SK-N-SH treated with all-trans-retinoic acid at 6 μM for 48 hours (cell line): ENCODE data around the gene BTG4.

Experiments used
- ATAC-seq: fragments of 200-7000 bp; cut with Tn5 transposase; 3 replicates; pipeline ENCODE4 v1.9.1; 2020; ENCODE audit warnings: mild to moderate bottlenecking, moderate library complexity
- ARNTL ChIP-seq: fragments of 450-650 bp; formaldehyde crosslinking; IDR thresholded peaks from 2 replicates; pipeline ENCODE4 v1.5.0; 2020; ENCODE audit warnings: low read depth, mild to moderate bottlenecking, moderate library complexity, borderline replicate concordance
- CSDC2 ChIP-seq: fragments of 250-450 bp; sonication (Bioruptor Pico); IDR thresholded peaks from 2 replicates; pipeline ENCODE4 v1.5.0; 2020; ENCODE audit warnings: mild to moderate bottlenecking, moderate library complexity
- ESRRG ChIP-seq: fragments of 250-450 bp; sonication (Bioruptor Pico); IDR thresholded peaks from 2 replicates; pipeline ENCODE4 v1.6.1; 2021; ENCODE audit warnings: mild to moderate bottlenecking
- GLIS3 ChIP-seq: fragments of 250-450 bp; sonication (Bioruptor Pico); IDR thresholded peaks from 2 replicates; pipeline ENCODE4 v1.5.0; 2020; ENCODE audit warnings: mild to moderate bottlenecking, moderate library complexity
- ISL1 ChIP-seq: fragments of 250-450 bp; sonication (Bioruptor Pico); IDR thresholded peaks from 2 replicates; pipeline ENCODE4 v2.1.2; 2022; ENCODE audit warnings: mild to moderate bottlenecking, moderate library complexity
- PPARA ChIP-seq: fragments of 250-450 bp; sonication (Bioruptor Pico); IDR thresholded peaks from 2 replicates; pipeline ENCODE4 v1.5.0; 2020; ENCODE audit warnings: mild to moderate bottlenecking, borderline replicate concordance
- RARB ChIP-seq: fragments of 250-450 bp; sonication (Bioruptor Pico); IDR thresholded peaks from 2 replicates; pipeline ENCODE4 v1.8.0; 2021; ENCODE audit warnings: mild to moderate bottlenecking, moderate library complexity
- SNAI2 ChIP-seq: fragments of 250-450 bp; sonication (Bioruptor Pico); IDR thresholded peaks from 2 replicates; pipeline ENCODE4 v1.5.0; 2020; ENCODE audit warnings: mild to moderate bottlenecking, moderate library complexity
- TCF4 ChIP-seq: fragments of 250-450 bp; sonication (Bioruptor Pico); IDR thresholded peaks from 2 replicates; pipeline ENCODE4 v1.8.0; 2021; ENCODE audit warnings: mild to moderate bottlenecking, moderate library complexity, borderline replicate concordance
- TOX ChIP-seq: fragments of 250-450 bp; sonication (Bioruptor Pico); IDR thresholded peaks from 2 replicates; pipeline ENCODE4 v1.8.0; 2021; ENCODE audit warnings: mild to moderate bottlenecking, moderate library complexity, borderline replicate concordance
- TSHZ2 ChIP-seq: fragments of 250-450 bp; sonication (Bioruptor Pico); IDR thresholded peaks from 2 replicates; pipeline ENCODE4 v1.5.0; 2020; ENCODE audit warnings: mild to moderate bottlenecking, moderate library complexity
- ZC3H10 ChIP-seq: fragments of 250-450 bp; sonication (Bioruptor Pico); IDR thresholded peaks from 2 replicates; pipeline ENCODE4 v1.5.1; 2021; ENCODE audit warnings: mild to moderate bottlenecking, moderate library complexity
- ZFP3 ChIP-seq: fragments of 250-450 bp; sonication (Bioruptor Pico); IDR thresholded peaks from 2 replicates; pipeline ENCODE4 v1.5.0; 2020; ENCODE audit warnings: mild to moderate bottlenecking, moderate library complexity
- ZFP30 ChIP-seq: fragments of 450-650 bp; formaldehyde crosslinking; IDR thresholded peaks from 2 replicates; pipeline ENCODE4 v1.5.0; 2022; ENCODE audit warnings: mild to moderate bottlenecking, moderate library complexity
- ZNF565 ChIP-seq: fragments of 450-650 bp; formaldehyde crosslinking; conservative IDR thresholded peaks from 2 replicates; pipeline ENCODE4 v1.5.0; 2020; ENCODE audit warnings: low read depth, mild to moderate bottlenecking, moderate library complexity
- ZNF8 ChIP-seq: fragments of 450-650 bp; formaldehyde crosslinking; IDR thresholded peaks from 2 replicates; pipeline ENCODE4 v1.5.0; 2020; ENCODE audit warnings: mild to moderate bottlenecking, moderate library complexity
- TF ChIP-seq, protein P1 (sequence below): fragments of 250-450 bp; sonication (Bioruptor Pico); IDR thresholded peaks from 2 replicates; pipeline ENCODE4 v1.5.1; 2021; ENCODE audit warnings: mild to moderate bottlenecking, moderate library complexity
- TF ChIP-seq, protein P2 (sequence below): fragments of 250-450 bp; sonication (Bioruptor Pico); IDR thresholded peaks from 2 replicates; pipeline ENCODE4 v1.5.1; 2020; ENCODE audit warnings: low read depth, mild to moderate bottlenecking, moderate library complexity
- TF ChIP-seq, protein P3 (sequence below): fragments of 250-450 bp; sonication (Bioruptor Pico); IDR thresholded peaks from 2 replicates; pipeline ENCODE4 v1.8.0; 2021; ENCODE audit warnings: low read depth, mild to moderate bottlenecking, moderate library complexity, borderline replicate concordance
- TF ChIP-seq, protein P4 (sequence below): fragments of 250-450 bp; sonication (Bioruptor Pico); IDR thresholded peaks from 2 replicates; pipeline ENCODE4 v1.8.0; 2020; ENCODE audit warnings: mild to moderate bottlenecking, moderate library complexity, borderline replicate concordance

BTG4 gene

DNA sequence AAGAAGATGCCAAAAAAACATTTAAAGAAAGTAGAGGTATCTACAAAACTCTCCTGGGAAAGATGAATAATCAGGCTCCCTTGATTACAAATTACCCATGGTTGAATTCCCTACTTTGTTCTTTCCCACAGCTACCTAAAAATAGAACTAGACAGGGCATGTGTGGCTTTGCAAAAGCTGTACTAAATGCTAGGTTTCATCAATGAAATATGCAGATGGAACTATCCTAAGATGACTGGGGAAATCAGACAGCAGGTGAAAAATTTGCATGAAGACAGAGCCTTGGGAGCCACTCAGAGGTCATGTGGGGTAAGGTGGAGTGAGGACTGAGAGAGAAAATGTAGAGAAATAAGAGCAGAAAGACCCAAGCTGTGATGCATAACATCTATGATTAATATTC is 43.1 kb upstream of the BTG4 start:
- ATAC-seq: no peak; the same call in 2 of the 3 replicates
- TF ChIP-seq ZC3H10 (0 out of 2 replicates have a peak, but pooled peaks have one; percentile 2), PPARA (CRISPR knock-in tag) (no peak)
- TF ChIP-seq, all 23 proteins: peak for 1

GRCh38 chr11:111554532-111554931 is 42.3 kb upstream of the BTG4 start:
- TF ChIP-seq TOX (CRISPR knock-in tag): no peak
- TF ChIP-seq ARNTL (CRISPR knock-in tag): no peak
- no peak for TF ChIP-seq TCF4 (CRISPR knock-in tag)
- TF ChIP-seq, protein P1, sequence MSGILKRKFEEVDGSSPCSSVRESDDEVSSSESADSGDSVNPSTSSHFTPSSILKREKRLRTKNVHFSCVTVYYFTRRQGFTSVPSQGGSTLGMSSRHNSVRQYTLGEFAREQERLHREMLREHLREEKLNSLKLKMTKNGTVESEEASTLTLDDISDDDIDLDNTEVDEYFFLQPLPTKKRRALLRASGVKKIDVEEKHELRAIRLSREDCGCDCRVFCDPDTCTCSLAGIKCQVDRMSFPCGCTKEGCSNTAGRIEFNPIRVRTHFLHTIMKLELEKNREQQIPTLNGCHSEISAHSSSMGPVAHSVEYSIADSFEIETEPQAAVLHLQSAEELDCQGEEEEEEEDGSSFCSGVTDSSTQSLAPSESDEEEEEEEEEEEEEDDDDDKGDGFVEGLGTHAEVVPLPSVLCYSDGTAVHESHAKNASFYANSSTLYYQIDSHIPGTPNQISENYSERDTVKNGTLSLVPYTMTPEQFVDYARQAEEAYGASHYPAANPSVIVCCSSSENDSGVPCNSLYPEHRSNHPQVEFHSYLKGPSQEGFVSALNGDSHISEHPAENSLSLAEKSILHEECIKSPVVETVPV (CRISPR knock-in tag): no peak
- TF ChIP-seq, protein P2, sequence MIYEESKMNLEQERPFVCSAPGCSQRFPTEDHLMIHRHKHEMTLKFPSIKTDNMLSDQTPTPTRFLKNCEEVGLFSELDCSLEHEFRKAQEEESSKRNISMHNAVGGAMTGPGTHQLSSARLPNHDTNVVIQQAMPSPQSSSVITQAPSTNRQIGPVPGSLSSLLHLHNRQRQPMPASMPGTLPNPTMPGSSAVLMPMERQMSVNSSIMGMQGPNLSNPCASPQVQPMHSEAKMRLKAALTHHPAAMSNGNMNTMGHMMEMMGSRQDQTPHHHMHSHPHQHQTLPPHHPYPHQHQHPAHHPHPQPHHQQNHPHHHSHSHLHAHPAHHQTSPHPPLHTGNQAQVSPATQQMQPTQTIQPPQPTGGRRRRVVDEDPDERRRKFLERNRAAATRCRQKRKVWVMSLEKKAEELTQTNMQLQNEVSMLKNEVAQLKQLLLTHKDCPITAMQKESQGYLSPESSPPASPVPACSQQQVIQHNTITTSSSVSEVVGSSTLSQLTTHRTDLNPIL (CRISPR knock-in tag): no peak
- TF ChIP-seq RARB (CRISPR knock-in tag): no peak
- no peak for TF ChIP-seq ZFP3 (CRISPR knock-in tag)
- no peak for TF ChIP-seq ZNF8
- TF ChIP-seq ISL1 (CRISPR knock-in tag): no peak
- TF ChIP-seq SNAI2 (CRISPR knock-in tag): no peak
- TF ChIP-seq, protein P3, sequence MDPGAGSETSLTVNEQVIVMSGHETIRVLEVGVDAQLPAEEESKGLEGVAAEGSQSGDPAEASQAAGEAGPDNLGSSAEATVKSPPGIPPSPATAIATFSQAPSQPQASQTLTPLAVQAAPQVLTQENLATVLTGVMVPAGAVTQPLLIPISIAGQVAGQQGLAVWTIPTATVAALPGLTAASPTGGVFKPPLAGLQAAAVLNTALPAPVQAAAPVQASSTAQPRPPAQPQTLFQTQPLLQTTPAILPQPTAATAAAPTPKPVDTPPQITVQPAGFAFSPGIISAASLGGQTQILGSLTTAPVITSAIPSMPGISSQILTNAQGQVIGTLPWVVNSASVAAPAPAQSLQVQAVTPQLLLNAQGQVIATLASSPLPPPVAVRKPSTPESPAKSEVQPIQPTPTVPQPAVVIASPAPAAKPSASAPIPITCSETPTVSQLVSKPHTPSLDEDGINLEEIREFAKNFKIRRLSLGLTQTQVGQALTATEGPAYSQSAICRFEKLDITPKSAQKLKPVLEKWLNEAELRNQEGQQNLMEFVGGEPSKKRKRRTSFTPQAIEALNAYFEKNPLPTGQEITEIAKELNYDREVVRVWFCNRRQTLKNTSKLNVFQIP (CRISPR knock-in tag): no peak
- TF ChIP-seq ESRRG (CRISPR knock-in tag): no peak
- no peak for TF ChIP-seq ZNF565
- TF ChIP-seq ZC3H10: no peak
- TF ChIP-seq, all 23 proteins: peak for 0
- ATAC-seq: no peak

- TF ChIP-seq ZNF565 (no peak), CSDC2 (CRISPR knock-in tag) (no peak)
Observed at GRCh38 chr11:111550258-111550657, 38.1 kb upstream of the BTG4 start.

DNA sequence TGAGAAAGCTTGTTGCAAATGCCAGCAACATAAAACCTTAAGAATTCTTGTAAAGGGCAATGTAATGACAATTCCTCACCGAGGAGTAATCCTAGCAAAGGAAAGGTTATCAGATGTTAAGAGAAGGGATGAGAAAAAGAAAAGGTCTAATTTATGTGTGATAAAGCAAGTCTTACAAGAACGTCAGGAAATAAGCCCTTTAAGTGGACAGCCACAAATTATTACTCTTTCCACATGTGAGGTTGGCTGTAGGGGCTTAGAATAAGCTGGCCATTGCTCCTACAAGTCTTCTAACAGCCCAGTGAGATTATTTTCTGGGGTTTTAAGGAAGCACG is 37.6 kb upstream of the BTG4 start:
- no peak for ATAC-seq

More at GRCh38 chr11:111550258-111550657, 38.1 kb upstream of the BTG4 start:
- ATAC-seq: no peak

GRCh38 chr11:111549196-111549868 is 37.1 kb upstream of the BTG4 start:
- ATAC-seq: peak; percentile 68
- TF ChIP-seq, protein P2 (CRISPR knock-in tag): peak; percentile 88
- TF ChIP-seq ISL1 (CRISPR knock-in tag) (peak; percentile 93), TSHZ2 (peak; percentile 87), ZFP30 (no peak), ZFP3 (CRISPR knock-in tag) (0 out of 2 replicates have a peak, but pooled peaks have one; percentile 19), TOX (CRISPR knock-in tag) (peak; percentile 83; the same call in 1 of the 2 replicates), ZC3H10 (peak; percentile 37; the same call in 1 of the 2 replicates), ZNF565 (no peak), TCF4 (CRISPR knock-in tag) (peak; percentile 88), ZNF8 (no peak), PPARA (CRISPR knock-in tag) (no peak)

More for the DNA sequence above, 37.6 kb upstream of the BTG4 start:
- TF ChIP-seq TOX (CRISPR knock-in tag) (no peak), GLIS3 (CRISPR knock-in tag) (0 out of 2 replicates have a peak, but pooled peaks have one; percentile 24), PPARA (CRISPR knock-in tag) (no peak)
- TF ChIP-seq, protein P4, sequence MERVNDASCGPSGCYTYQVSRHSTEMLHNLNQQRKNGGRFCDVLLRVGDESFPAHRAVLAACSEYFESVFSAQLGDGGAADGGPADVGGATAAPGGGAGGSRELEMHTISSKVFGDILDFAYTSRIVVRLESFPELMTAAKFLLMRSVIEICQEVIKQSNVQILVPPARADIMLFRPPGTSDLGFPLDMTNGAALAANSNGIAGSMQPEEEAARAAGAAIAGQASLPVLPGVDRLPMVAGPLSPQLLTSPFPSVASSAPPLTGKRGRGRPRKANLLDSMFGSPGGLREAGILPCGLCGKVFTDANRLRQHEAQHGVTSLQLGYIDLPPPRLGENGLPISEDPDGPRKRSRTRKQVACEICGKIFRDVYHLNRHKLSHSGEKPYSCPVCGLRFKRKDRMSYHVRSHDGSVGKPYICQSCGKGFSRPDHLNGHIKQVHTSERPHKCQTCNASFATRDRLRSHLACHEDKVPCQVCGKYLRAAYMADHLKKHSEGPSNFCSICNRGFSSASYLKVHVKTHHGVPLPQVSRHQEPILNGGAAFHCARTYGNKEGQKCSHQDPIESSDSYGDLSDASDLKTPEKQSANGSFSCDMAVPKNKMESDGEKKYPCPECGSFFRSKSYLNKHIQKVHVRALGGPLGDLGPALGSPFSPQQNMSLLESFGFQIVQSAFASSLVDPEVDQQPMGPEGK (CRISPR knock-in tag): no peak; the same call in 1 of the 2 replicates
